Endodermal cell (in vitro differentiated cells): ENCODE measurements around the gene ADGRF5. TPM values are rescaled to one million over a fixed set of nuclear protein-coding genes. Genes with fewer than 3 reads are reported as not detected.

Experiments
- DNase-seq: peaks from one replicate; pipeline ENCODE4 v3.0.0-alpha.2; 2017
- H3K27ac ChIP-seq: 2 replicates; pipeline ENCODE4 v1.5.1; 2013; ENCODE audit warnings: mild to moderate bottlenecking, low read depth, low read length, moderate library complexity
- H3K27me3 ChIP-seq: 2 replicates; pipeline ENCODE4 v1.6.1; 2013; ENCODE audit warnings: mild to moderate bottlenecking, low read length, moderate library complexity; ENCODE audit not compliant: insufficient read depth, control insufficient read depth, poor library complexity, severe bottlenecking
- H3K36me3 ChIP-seq: 2 replicates; pipeline ENCODE4 v1.7.0; 2013; ENCODE audit warnings: mild to moderate bottlenecking, low read length, moderate library complexity; ENCODE audit not compliant: control insufficient read depth, insufficient read depth
- H3K4me1 ChIP-seq: one replicate; pipeline ENCODE4 v1.7.0; 2013; ENCODE audit warnings: low read length; ENCODE audit not compliant: control insufficient read depth, insufficient read depth
- H3K4me3 ChIP-seq: 2 replicates; pipeline ENCODE4 v1.5.1; 2013; ENCODE audit warnings: mild to moderate bottlenecking, low read length, moderate library complexity
- H3K9ac ChIP-seq: 2 replicates; pipeline ENCODE4 v1.6.1; 2013; ENCODE audit warnings: mild to moderate bottlenecking, low read length, moderate library complexity; ENCODE audit not compliant: poor library complexity, severe bottlenecking; ENCODE audit errors: extremely low read depth
- H3K9me3 ChIP-seq: 2 replicates; pipeline ENCODE4 v1.6.1; 2013; ENCODE audit warnings: mild to moderate bottlenecking, low read length, moderate library complexity; ENCODE audit not compliant: control insufficient read depth
- H3K27ac Mint-ChIP-seq: 2 replicates; pipeline ENCODE4 v1.8.0; 2020; ENCODE audit warnings: mixed read lengths
- H3K27me3 Mint-ChIP-seq: 2 replicates; pipeline ENCODE4 v1.8.0; 2021; ENCODE audit warnings: mild to moderate bottlenecking, mixed read lengths; ENCODE audit not compliant: insufficient read depth
- H3K36me3 Mint-ChIP-seq: 2 replicates; pipeline ENCODE4 v1.8.0; 2020; ENCODE audit warnings: low read depth, mixed read lengths
- H3K4me1 Mint-ChIP-seq: 2 replicates; pipeline ENCODE4 v1.8.0; 2020; ENCODE audit warnings: mixed read lengths
- H3K4me3 Mint-ChIP-seq: 2 replicates; pipeline ENCODE4 v1.8.0; 2020; ENCODE audit warnings: mild to moderate bottlenecking, moderate library complexity, mixed read lengths
- H3K9me3 Mint-ChIP-seq: 2 replicates; pipeline ENCODE4 v1.8.0; 2020; ENCODE audit warnings: mild to moderate bottlenecking, mixed read lengths
- WGBS, 2 experiments: methylation state at CpG; one replicate each; pipeline versions ENCODE4 v1.1.5 to v1.1.7; 2013; ENCODE audit warnings: missing lambda C conversion rate in 2 of 2, mixed read lengths in 1 of 2; ENCODE audit not compliant: insufficient coverage in 1 of 2, insufficient read length in 1 of 2; 5-methylcytosine and 5-hydroxymethylcytosine counted together
- total RNA-seq, 2 donors: library from RNA; stranded (reverse); fragmentation: NEBNext Ultra II Directional in 1 of 2; extraction: Animal tissue kit (Norgen Biotek cat#: 25700) in 1 of 2; gene quantifications; 2 replicates in 1 of 2; 3 replicates in 1 of 2; pipeline ENCODE4 v1.2.1, GENCODE V29; 2021
- TF ChIP-seq, protein P1 (sequence below): fragments of 200-600 bp; sonication (generic); conservative IDR thresholded peaks from 2 replicates; pipeline ENCODE4 v1.5.0; 2021; ENCODE audit warnings: antibody characterized with exemption, mild to moderate bottlenecking

The ADGRF5 gene
- total RNA-seq, 2 donors from 2014 or later: not detected

DNA sequence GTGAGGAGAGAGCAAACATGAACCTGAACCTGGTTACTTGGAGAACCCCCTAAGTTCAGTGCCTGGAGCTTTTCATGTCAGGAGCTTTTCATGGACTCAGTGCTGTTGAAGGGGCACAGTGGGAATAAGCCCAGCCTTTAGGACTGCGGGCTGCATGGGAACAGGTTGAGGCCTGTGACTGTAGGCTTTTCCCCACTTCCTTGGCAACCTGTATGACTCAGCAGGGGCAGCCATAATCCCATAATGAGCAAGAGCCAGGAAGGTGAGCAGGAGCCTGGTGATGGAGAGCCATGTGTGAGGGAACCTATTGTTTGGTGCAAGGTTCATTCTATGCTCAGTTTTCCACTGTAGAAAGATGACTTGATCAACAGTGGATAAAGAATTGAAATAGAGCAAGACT is 105.1 kb downstream of the ADGRF5 start:
- Mint-ChIP-seq H3K4me1 (peaks cover 5% of the 10 kb centered on the region), H3K36me3 (no peaks in the 10 kb centered on the region), H3K27me3 (no peaks in the 10 kb centered on the region), H3K27ac (no peak overlapping the region), H3K9me3 (no peaks in the 10 kb centered on the region), H3K4me3 (no peak overlapping the region)
- peak; percentile 61 for DNase-seq
- H3K27me3 ChIP-seq: no peaks in the 10 kb centered on the region
- no peaks in the 10 kb centered on the region for H3K4me1 ChIP-seq
- H3K36me3 ChIP-seq: no peaks in the 10 kb centered on the region
- no peak overlapping the region for H3K27ac ChIP-seq
- TF ChIP-seq, protein P1, sequence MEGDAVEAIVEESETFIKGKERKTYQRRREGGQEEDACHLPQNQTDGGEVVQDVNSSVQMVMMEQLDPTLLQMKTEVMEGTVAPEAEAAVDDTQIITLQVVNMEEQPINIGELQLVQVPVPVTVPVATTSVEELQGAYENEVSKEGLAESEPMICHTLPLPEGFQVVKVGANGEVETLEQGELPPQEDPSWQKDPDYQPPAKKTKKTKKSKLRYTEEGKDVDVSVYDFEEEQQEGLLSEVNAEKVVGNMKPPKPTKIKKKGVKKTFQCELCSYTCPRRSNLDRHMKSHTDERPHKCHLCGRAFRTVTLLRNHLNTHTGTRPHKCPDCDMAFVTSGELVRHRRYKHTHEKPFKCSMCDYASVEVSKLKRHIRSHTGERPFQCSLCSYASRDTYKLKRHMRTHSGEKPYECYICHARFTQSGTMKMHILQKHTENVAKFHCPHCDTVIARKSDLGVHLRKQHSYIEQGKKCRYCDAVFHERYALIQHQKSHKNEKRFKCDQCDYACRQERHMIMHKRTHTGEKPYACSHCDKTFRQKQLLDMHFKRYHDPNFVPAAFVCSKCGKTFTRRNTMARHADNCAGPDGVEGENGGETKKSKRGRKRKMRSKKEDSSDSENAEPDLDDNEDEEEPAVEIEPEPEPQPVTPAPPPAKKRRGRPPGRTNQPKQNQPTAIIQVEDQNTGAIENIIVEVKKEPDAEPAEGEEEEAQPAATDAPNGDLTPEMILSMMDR: no peak
- H3K9me3 ChIP-seq: no peaks in the 10 kb centered on the region
- no peak overlapping the region for H3K9ac ChIP-seq
- 89 to 100% methylated on average over 1 of the region's 1 CpG for WGBS, 2 experiments
- H3K4me3 ChIP-seq: no peak overlapping the region

DNA sequence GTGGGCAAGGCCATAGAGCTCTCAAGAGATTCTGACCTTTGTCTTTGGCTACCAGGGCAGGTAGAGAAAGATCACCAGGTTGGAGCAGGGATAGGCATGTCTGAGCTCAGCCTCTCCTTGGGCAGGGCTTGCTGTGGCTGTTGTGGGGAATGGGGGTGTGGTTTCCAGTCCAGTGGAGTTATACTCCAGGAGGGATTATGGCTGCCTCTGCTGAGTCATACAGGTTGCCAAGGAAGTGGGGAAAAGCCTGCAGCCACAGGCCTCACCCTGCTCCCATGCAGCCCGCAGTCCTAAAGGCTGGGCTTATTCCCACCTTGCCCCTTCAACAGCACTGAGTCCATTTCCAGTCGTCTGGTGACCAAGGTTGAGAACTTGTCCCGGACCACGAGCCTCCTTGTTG is 106.6 kb downstream of the ADGRF5 start:
- Histone ChIP-seq H3K4me1 (no peaks in the 10 kb centered on the region), H3K27ac (no peak overlapping the region), H3K4me3 (no peak overlapping the region), H3K27me3 (no peaks in the 10 kb centered on the region), H3K9me3 (no peaks in the 10 kb centered on the region), H3K36me3 (no peaks in the 10 kb centered on the region), H3K9ac (no peak overlapping the region)
- no peaks in the 10 kb centered on the region for H3K36me3 Mint-ChIP-seq
- DNase-seq: no peak
- peaks cover 8% of the 10 kb centered on the region for H3K9me3 Mint-ChIP-seq
- WGBS, 2 experiments: 67 to 94% methylated on average over 2 to 4 of the region's 4 CpGs
- H3K27me3 Mint-ChIP-seq: peaks cover 4% of the 10 kb centered on the region
- H3K4me1 Mint-ChIP-seq: peaks cover 5% of the 10 kb centered on the region
- no peak overlapping the region for H3K27ac Mint-ChIP-seq
- TF ChIP-seq, protein P1: no peak
- H3K4me3 Mint-ChIP-seq: no peak overlapping the region

DNA sequence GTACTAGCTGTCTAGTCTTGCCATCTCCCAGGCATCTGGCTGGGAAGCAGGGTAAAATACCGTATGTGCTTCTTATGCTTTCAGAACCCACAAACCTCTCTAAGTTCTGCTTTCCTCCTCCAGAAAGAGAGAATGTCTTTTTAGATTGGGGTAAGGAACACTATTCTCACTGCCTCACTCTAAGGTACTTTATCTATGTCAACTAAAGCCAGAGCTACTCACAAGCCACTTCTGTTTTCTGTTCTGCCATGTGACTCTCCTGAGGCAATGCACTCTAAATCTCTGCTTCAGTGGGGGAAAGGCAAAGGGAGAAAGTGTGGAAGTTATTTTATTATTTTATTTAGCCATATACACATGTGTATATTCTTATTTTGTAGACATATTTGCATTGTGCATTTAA is 112.9 kb downstream of the ADGRF5 start:
- Mint-ChIP-seq H3K27me3 (peaks cover 6% of the 10 kb centered on the region), H3K9me3 (peaks cover 8% of the 10 kb centered on the region), H3K4me1 (no peaks in the 10 kb centered on the region), H3K36me3 (no peaks in the 10 kb centered on the region), H3K4me3 (no peak overlapping the region), H3K27ac (no peak overlapping the region)
- Histone ChIP-seq H3K4me1 (no peaks in the 10 kb centered on the region), H3K9me3 (no peaks in the 10 kb centered on the region), H3K4me3 (no peak overlapping the region), H3K9ac (no peak overlapping the region), H3K27ac (no peak overlapping the region), H3K27me3 (no peaks in the 10 kb centered on the region), H3K36me3 (no peaks in the 10 kb centered on the region)
- 86 to 100% methylated on average over 1 of the region's 1 CpG for WGBS, 2 experiments
- TF ChIP-seq, protein P1: no peak
- DNase-seq: no peak

Other genes starting within 250 kb of the ADGRF5 start
- under 1 TPM; 0.09 to 0.20 TPM for gene TDRD6, start 234.1 kb downstream of the ADGRF5 start, total RNA-seq
- 1 to 10 TPM; 1.1 to 3.2 TPM for gene PLA2G7, start 186.6 kb downstream of the ADGRF5 start, total RNA-seq
- gene ANKRD66, start 175.0 kb downstream of the ADGRF5 start, total RNA-seq: not detected
- gene MEP1A, start 128.5 kb downstream of the ADGRF5 start, total RNA-seq: not detected
- gene ADGRF1, start 120.4 kb upstream of the ADGRF5 start, total RNA-seq: not detected